ENCODE data around the gene SLC6A18.

GRCh38 chr5:1223278-1223670 is 1.9 kb upstream of the SLC6A18 start:
- TF ChIP-seq CTCF (IDR thresholded peaks at IDR 0.05): no peak
- TF ChIP-seq POLR2A (IDR thresholded peaks at IDR 0.05): no peak
- TF ChIP-seq POLR2AphosphoS5 (IDR thresholded peaks at IDR 0.05; ENCODE audit: insufficient read depth in 1 of 2, low read depth in 1 of 2): no peak

Data from vagina (tissue), 2 donors.